Right atrium auricular region (tissue), 2 donors: ENCODE measurements around the gene CDKN2AIP. TPM values are rescaled to one million over a fixed set of nuclear protein-coding genes. Genes with fewer than 3 reads are reported as not detected.

Experiments
- DNase-seq: peaks from one replicate; pipeline ENCODE4 v3.0.0-alpha.2; 2019; ENCODE audit warnings: low spot score
- H3K27ac ChIP-seq, 2 donors: fragments of 200-600 bp; sonication (generic); 1 replicate in 1 of 2; 2 replicates in 1 of 2; pipeline ENCODE4 v1.5.1; 2016 to 2019
- H3K27me3 ChIP-seq, 2 donors: fragments of 200-600 bp; sonication (generic); one replicate each; pipeline versions ENCODE4 v1.5.1 to v1.6.0; 2017 to 2019
- H3K36me3 ChIP-seq: fragments of 200-600 bp; sonication (generic); one replicate; pipeline ENCODE4 v1.5.1; 2016
- H3K4me1 ChIP-seq, 2 donors: fragments of 200-600 bp; sonication (generic); one replicate each; pipeline versions ENCODE4 v1.5.1 to v1.6.0; 2017 to 2019
- H3K4me3 ChIP-seq, 2 donors: fragments of 200-600 bp; sonication (generic); 1 replicate in 1 of 2; 2 replicates in 1 of 2; pipeline ENCODE4 v1.5.1; 2017 to 2019; ENCODE audit warnings: mild to moderate bottlenecking in 1 of 2, moderate library complexity in 1 of 2
- H3K9me3 ChIP-seq, 2 donors: fragments of 200-600 bp; sonication (generic); one replicate each; pipeline ENCODE4 v1.5.1; 2019
- CTCF ChIP-seq, 2 donors: fragments of 200-600 bp; sonication (generic); IDR thresholded peaks; one replicate each; pipeline ENCODE4 v1.5.1; 2019; ENCODE audit warnings: antibody characterized with exemption in 2 of 2
- total RNA-seq, 2 donors: library from RNA; depleted of rRNA; stranded (reverse); fragments of >200 nt; gene quantifications; one replicate each; pipeline ENCODE4 v1.1.0, GENCODE V29; 2016

CDKN2AIP gene
- total RNA-seq, 2 donors from 2014 or later = 9.7 to 11.1 TPM

GRCh38 chr4:183435803-183436202 lies 8.6 kb upstream of the CDKN2AIP start:
- DNase-seq = no peak
- Histone ChIP-seq H3K9me3 (no peaks in the 10 kb centered on the region), H3K27me3 (no peaks in the 10 kb centered on the region), H3K36me3 (no peaks in the 10 kb centered on the region), H3K4me1 (no peaks in the 10 kb centered on the region), H3K4me3 (no peak overlapping the region), H3K27ac (no peak overlapping the region)
- TF ChIP-seq CTCF (IDR thresholded peaks at IDR 0.05) = no peak

DNA sequence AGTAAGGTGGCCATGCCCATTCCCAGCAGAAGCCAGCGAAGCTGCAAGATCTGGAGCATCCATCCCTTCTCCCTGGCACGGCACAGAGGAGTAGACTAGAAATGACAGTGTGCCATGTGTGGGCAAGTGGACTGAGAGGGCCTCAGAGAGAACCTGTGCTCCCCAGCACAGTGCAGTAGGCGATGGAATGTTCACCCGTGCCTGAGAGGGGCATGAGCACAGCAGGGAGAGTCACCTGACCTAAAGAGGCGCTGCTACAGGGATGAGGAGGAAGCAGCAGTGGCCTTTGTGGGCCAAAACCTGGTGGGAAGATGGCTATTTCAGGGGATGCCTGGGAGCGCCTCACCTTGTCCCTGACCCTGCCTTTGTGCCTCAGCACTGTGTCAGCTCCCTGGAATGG lies 8.0 kb upstream of the CDKN2AIP start:
- no peak for DNase-seq
- H3K9me3 ChIP-seq = no peaks in the 10 kb centered on the region
- no peak overlapping the region for H3K4me3 ChIP-seq
- no peak for TF ChIP-seq CTCF (IDR thresholded peaks at IDR 0.05)
- no peaks in the 10 kb centered on the region for H3K27me3 ChIP-seq
- H3K4me1 ChIP-seq = no peaks in the 10 kb centered on the region
- H3K36me3 ChIP-seq = no peaks in the 10 kb centered on the region
- no peak overlapping the region for H3K27ac ChIP-seq

GRCh38 chr4:183437452-183437851 lies 7.0 kb upstream of the CDKN2AIP start:
- TF ChIP-seq CTCF (IDR thresholded peaks at IDR 0.05) = no peak
- H3K27me3 ChIP-seq = no peaks in the 10 kb centered on the region
- DNase-seq = no peak
- no peak overlapping the region for H3K4me3 ChIP-seq
- H3K4me1 ChIP-seq = no peaks in the 10 kb centered on the region
- no peak overlapping the region for H3K27ac ChIP-seq
- H3K9me3 ChIP-seq = no peaks in the 10 kb centered on the region
- H3K36me3 ChIP-seq = no peaks in the 10 kb centered on the region

DNA sequence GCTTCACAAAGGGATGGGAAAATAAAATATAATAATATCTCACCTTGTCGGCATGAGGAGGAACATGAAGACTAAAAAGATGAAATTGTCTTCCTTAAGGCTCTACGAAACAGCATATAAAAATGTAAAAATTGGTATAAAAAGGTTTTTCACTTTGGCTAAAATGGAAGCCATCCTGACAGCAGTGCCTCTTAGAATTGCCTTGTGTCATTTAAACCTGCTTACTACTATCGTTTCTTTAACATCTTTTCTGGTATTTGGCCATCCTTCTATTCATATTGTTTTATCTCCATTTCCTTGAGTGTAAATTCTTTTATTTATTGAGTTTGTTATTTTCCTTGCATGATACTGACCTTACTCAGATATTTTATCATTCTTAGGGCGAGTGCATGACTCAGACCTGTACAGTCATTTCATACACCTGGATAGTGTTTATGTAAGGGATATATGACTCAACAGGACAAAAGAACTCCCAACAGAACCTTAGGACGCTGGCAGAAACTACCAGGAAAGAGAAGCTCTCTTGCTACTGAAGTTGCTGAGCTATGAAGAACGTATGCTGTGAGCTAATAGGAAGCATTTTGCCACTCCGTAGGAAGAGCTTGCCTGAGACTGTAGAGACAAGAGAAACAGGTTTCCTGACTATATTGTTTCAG lies 5.8 kb upstream of the CDKN2AIP start:
- Histone ChIP-seq H3K27ac (no peak overlapping the region), H3K4me1 (peaks cover 0 to 11% of the 10 kb centered on the region in 2 donors), H3K36me3 (no peaks in the 10 kb centered on the region), H3K27me3 (no peaks in the 10 kb centered on the region), H3K9me3 (no peaks in the 10 kb centered on the region), H3K4me3 (no peak overlapping the region)
- DNase-seq = no peak
- TF ChIP-seq CTCF (IDR thresholded peaks at IDR 0.05) = no peak

GRCh38 chr4:183441276-183441675 lies 3.2 kb upstream of the CDKN2AIP start:
- peaks cover 0 to 21% of the 10 kb centered on the region in 2 donors for H3K4me1 ChIP-seq
- TF ChIP-seq CTCF (IDR thresholded peaks at IDR 0.05) = no peak
- peaks cover 4% of the 10 kb centered on the region for H3K36me3 ChIP-seq
- no peaks in the 10 kb centered on the region for H3K27me3 ChIP-seq
- DNase-seq = no peak
- H3K27ac ChIP-seq = no peak overlapping the region
- no peak overlapping the region for H3K4me3 ChIP-seq
- H3K9me3 ChIP-seq = no peaks in the 10 kb centered on the region

GRCh38 chr4:183443655-183444213 lies 702 bp upstream of the CDKN2AIP start:
- Histone ChIP-seq H3K36me3 (peaks cover 20% of the 10 kb centered on the region), H3K27me3 (no peaks in the 10 kb centered on the region), H3K4me3 (peak overlapping the region; percentile 85 to 89), H3K9me3 (no peaks in the 10 kb centered on the region), H3K4me1 (peaks cover 0 to 40% of the 10 kb centered on the region in 2 donors), H3K27ac (peak overlapping the region; percentile 98)
- DNase-seq = no peak
- no peak for TF ChIP-seq CTCF (IDR thresholded peaks at IDR 0.05)
